ENCODE data around the gene WDR81. TPM values are rescaled to one million over a fixed set of nuclear protein-coding genes. Genes with fewer than 3 reads are reported as not detected.

The WDR81 gene
- total RNA-seq, 1 experiment from 2014 or later = 17.3 TPM

- DNase-seq (ENCODE audit: low read depth, low spot score) = no peak
- no peak for ATAC-seq
- POLR2A ChIA-PET = no interaction called here
- Histone ChIP-seq H3K4me2 (ENCODE audit: low read length) (no peak overlapping the region), H3K36me3 (ENCODE audit: control insufficient read depth in 1 of 2, insufficient read depth in 2 of 2, low read length in 2 of 2) (peaks cover 7 to 39% of the 10 kb centered on the region in 2 experiments; a peak in 3 of 4 replicates), H3K9me3 (ENCODE audit: control insufficient read depth in 1 of 2, insufficient read depth in 1 of 2, low read depth in 1 of 2, low read length in 2 of 2) (no peaks in the 10 kb centered on the region), H3K27ac (ENCODE audit: low read depth, low read length) (no peak overlapping the region), H3K79me2 (ENCODE audit: insufficient read depth, low read length) (peaks cover 16% of the 10 kb centered on the region), H4K20me1 (ENCODE audit: insufficient read depth) (no peaks in the 10 kb centered on the region), H3K9me2 (ENCODE audit: insufficient read depth) (no peaks in the 10 kb centered on the region), H3K9ac (ENCODE audit: low read length) (no peak overlapping the region), H3K27me3 (ENCODE audit: insufficient read depth, low read length) (no peaks in the 10 kb centered on the region), H3K4me1 (ENCODE audit: control insufficient read depth in 1 of 2, insufficient read depth in 2 of 2, low read length in 2 of 2) (peaks cover 10 to 26% of the 10 kb centered on the region in 2 experiments), H3K4me3 (replicated peaks in 1 of 2; ENCODE audit: low read depth in 1 of 2, low read length in 2 of 2) (no peak overlapping the region), H2AFZ (ENCODE audit: low read depth, low read length, poor library complexity, severe bottlenecking) (no peak overlapping the region)
- intact Hi-C loops (cut with micrococcal nuclease) = no loop called here
- no peak for TF ChIP-seq ZBTB33 (IDR thresholded peaks at IDR 0.05; ENCODE audit: extremely low read depth, insufficient replicate concordance, low read length)
- TF ChIP-seq POLR2AphosphoS5 (IDR thresholded peaks at IDR 0.05; ENCODE audit: low read depth, low read length) = no peak
- no peak for TF ChIP-seq TCF7L2 (IDR thresholded peaks at IDR 0.05; ENCODE audit: borderline replicate concordance, extremely low read depth, insufficient read depth, insufficient read length)
- TF ChIP-seq ELF1 (IDR thresholded peaks at IDR 0.05; ENCODE audit: borderline replicate concordance, low read depth) = no peak
- TF ChIP-seq JUND (IDR thresholded peaks at IDR 0.05) = no peak
- TF ChIP-seq, protein P1, sequence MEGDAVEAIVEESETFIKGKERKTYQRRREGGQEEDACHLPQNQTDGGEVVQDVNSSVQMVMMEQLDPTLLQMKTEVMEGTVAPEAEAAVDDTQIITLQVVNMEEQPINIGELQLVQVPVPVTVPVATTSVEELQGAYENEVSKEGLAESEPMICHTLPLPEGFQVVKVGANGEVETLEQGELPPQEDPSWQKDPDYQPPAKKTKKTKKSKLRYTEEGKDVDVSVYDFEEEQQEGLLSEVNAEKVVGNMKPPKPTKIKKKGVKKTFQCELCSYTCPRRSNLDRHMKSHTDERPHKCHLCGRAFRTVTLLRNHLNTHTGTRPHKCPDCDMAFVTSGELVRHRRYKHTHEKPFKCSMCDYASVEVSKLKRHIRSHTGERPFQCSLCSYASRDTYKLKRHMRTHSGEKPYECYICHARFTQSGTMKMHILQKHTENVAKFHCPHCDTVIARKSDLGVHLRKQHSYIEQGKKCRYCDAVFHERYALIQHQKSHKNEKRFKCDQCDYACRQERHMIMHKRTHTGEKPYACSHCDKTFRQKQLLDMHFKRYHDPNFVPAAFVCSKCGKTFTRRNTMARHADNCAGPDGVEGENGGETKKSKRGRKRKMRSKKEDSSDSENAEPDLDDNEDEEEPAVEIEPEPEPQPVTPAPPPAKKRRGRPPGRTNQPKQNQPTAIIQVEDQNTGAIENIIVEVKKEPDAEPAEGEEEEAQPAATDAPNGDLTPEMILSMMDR (IDR thresholded peaks at IDR 0.05 in 2 of 3, conservative IDR thresholded peaks at IDR 0.05 in 1 of 3; ENCODE audit: borderline replicate concordance in 1 of 3, insufficient read depth in 1 of 3, low read depth in 2 of 3, low read length in 2 of 3) = no peak
- TF ChIP-seq SRF (IDR thresholded peaks at IDR 0.05; ENCODE audit: low read depth) = no peak
- TF ChIP-seq ZFX (IDR thresholded peaks at IDR 0.05) = no peak
- no peak for TF ChIP-seq FOSL1 (IDR thresholded peaks at IDR 0.05; ENCODE audit: low read depth)
- TF ChIP-seq ZNF274 (IDR thresholded peaks at IDR 0.05; ENCODE audit: low read depth, low read length) = no peak
- no peak for TF ChIP-seq SIN3A (IDR thresholded peaks at IDR 0.05; ENCODE audit: low read depth)
- TF ChIP-seq EZH2 (IDR thresholded peaks at IDR 0.05) = no peak
- no peak for TF ChIP-seq EGR1 (IDR thresholded peaks at IDR 0.05; ENCODE audit: low read depth)
- TF ChIP-seq, protein P2, sequence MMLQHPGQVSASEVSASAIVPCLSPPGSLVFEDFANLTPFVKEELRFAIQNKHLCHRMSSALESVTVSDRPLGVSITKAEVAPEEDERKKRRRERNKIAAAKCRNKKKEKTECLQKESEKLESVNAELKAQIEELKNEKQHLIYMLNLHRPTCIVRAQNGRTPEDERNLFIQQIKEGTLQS (IDR thresholded peaks at IDR 0.05) = no peak
- TF ChIP-seq CEBPB (IDR thresholded peaks at IDR 0.05; ENCODE audit: low read depth) = no peak
- TF ChIP-seq YY1 (IDR thresholded peaks at IDR 0.05; ENCODE audit: extremely low read depth, insufficient replicate concordance, low read depth, low read length) = no peak
- BruUV-seq (replicated peaks) = no TSS peak
- RAD21 ChIA-PET (ENCODE audit: low non-redundant PET in 1 of 2, low total read pairs in 2 of 2, uncharacterized antibody in 2 of 2, unreplicated experiment in 2 of 2) = no interaction called here
- CTCF ChIA-PET = no interaction called here
Measured at GRCh38 chr17:1785930-1786329, 61.4 kb downstream of the WDR81 start.
